GM12878 (cell line): ENCODE measurements around the gene KIRREL3. TPM values are rescaled to one million over a fixed set of nuclear protein-coding genes. Genes with fewer than 3 reads are reported as not detected.

Source experiments
- BACH1 ChIP-seq: fragments of 450-650 bp; IDR thresholded peaks from 2 replicates; pipeline ENCODE4 v1.6.1; 2017; ENCODE audit warnings: mild to moderate bottlenecking, borderline replicate concordance
- CREM ChIP-seq: IDR thresholded peaks from 2 replicates; pipeline ENCODE4 v1.6.1; 2014; ENCODE audit warnings: antibody characterized with exemption, low read depth
- ETV6 ChIP-seq, 2 experiments: fragments of 450-650 bp in 1 of 2; IDR thresholded peaks in 1 of 2; conservative IDR thresholded peaks in 1 of 2; 2 replicates each; pipeline ENCODE4 v1.6.1; 2014; ENCODE audit warnings: antibody characterized with exemption in 1 of 2, borderline replicate concordance in 1 of 2, low read depth in 1 of 2, mild to moderate bottlenecking in 1 of 2, moderate library complexity in 1 of 2
- polyA plus RNA-seq, 11 experiments: library from polyadenylated mRNA; depleted of rRNA in 4 of 11; unstranded in 6 of 11; stranded (reverse) in 5 of 11; fragments of >200 nt; fragmentation: Nextera tagmentation in 4 of 11; fragmentation: Illumina TruSeq in 1 of 11; extraction: Ambion mirVana in 4 of 11; extraction: Trizol in 1 of 11; gene quantifications; 1 replicate in 1 of 11; 2 replicates in 10 of 11; pipeline versions ENCODE4 v1.2.1 to v1.2.3, GENCODE V29; 2011 to 2016; ENCODE audit warnings: inconsistent platforms in 2 of 11, missing spikeins in 2 of 11, low read depth in 1 of 11
- total RNA-seq, 4 experiments: library from RNA; depleted of rRNA in 3 of 4; stranded (reverse); fragments of >200 nt in 3 of 4; fragmentation: Illumina TruSeq in 1 of 4; extraction: Trizol in 1 of 4; gene quantifications; 2 replicates each; pipeline versions ENCODE4 v1.2.1 to v1.2.3, GENCODE V29; 2013 to 2021
- TF ChIP-seq, protein P1 (sequence below): fragments of 150-350 bp; IDR thresholded peaks from 2 replicates; pipeline ENCODE4 v1.6.1; 2014; ENCODE audit warnings: mild to moderate bottlenecking, low read depth, low read length
- TF ChIP-seq, protein P2 (sequence below): fragments of 450-650 bp; formaldehyde crosslinking; IDR thresholded peaks from 2 replicates; pipeline ENCODE4 v1.4.0; 2020; ENCODE audit warnings: mild to moderate bottlenecking, moderate library complexity
- TF ChIP-seq, protein P3 (sequence below), 3 experiments: IDR thresholded peaks in 2 of 3; conservative IDR thresholded peaks in 1 of 3; 2 replicates each; pipeline ENCODE4 v1.5.1; 2011; ENCODE audit warnings: low read depth in 3 of 3, low read length in 3 of 3, mild to moderate bottlenecking in 3 of 3, control low read depth in 2 of 3, moderate library complexity in 2 of 3, inconsistent platforms in 1 of 3, mixed read lengths in 1 of 3; ENCODE audit not compliant: control insufficient read depth in 2 of 3, insufficient read depth in 1 of 3; ENCODE audit errors: extremely low read depth in 1 of 3
- TF ChIP-seq, protein P4 (sequence below): fragments of 450-650 bp; IDR thresholded peaks from 2 replicates; pipeline ENCODE4 v1.6.1; 2017; ENCODE audit warnings: mild to moderate bottlenecking, moderate library complexity

The KIRREL3 gene
- total and polyA plus RNA-seq, 10 of the 15 experiments (the other 5 are each of a cell fraction or from before 2014, with no cell fraction given): under 0.01 TPM; not detected in 9

DNA sequence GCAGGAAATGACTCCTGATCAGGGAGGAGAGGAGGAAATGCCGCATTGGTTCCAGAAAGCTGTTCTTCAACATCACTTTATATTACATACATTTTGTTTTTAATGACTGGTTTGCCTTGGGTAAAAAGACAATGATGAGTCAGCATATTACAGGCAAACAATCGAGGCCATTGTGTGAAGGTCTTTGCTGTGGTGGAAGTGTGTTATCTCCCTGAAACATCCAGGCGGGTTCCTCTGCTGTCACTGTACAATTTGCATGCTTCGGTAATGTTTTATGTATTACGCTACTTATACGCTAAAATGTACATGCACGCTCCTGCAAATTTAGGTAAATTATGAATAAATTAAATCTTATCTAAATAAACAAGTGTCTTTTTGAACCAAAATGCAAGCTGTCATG, 161.1 kb downstream of the KIRREL3 start (continued):
- TF ChIP-seq, protein P1, sequence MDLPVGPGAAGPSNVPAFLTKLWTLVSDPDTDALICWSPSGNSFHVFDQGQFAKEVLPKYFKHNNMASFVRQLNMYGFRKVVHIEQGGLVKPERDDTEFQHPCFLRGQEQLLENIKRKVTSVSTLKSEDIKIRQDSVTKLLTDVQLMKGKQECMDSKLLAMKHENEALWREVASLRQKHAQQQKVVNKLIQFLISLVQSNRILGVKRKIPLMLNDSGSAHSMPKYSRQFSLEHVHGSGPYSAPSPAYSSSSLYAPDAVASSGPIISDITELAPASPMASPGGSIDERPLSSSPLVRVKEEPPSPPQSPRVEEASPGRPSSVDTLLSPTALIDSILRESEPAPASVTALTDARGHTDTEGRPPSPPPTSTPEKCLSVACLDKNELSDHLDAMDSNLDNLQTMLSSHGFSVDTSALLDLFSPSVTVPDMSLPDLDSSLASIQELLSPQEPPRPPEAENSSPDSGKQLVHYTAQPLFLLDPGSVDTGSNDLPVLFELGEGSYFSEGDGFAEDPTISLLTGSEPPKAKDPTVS: no peak
- TF ChIP-seq BACH1 (no peak), CREM (no peak), ETV6 (conservative IDR thresholded peaks at IDR 0.05 in 1 of 2, IDR thresholded peaks at IDR 0.05 in 1 of 2; ENCODE audit: borderline replicate concordance in 1 of 2, low read depth in 1 of 2) (no peak)
- TF ChIP-seq, protein P2, sequence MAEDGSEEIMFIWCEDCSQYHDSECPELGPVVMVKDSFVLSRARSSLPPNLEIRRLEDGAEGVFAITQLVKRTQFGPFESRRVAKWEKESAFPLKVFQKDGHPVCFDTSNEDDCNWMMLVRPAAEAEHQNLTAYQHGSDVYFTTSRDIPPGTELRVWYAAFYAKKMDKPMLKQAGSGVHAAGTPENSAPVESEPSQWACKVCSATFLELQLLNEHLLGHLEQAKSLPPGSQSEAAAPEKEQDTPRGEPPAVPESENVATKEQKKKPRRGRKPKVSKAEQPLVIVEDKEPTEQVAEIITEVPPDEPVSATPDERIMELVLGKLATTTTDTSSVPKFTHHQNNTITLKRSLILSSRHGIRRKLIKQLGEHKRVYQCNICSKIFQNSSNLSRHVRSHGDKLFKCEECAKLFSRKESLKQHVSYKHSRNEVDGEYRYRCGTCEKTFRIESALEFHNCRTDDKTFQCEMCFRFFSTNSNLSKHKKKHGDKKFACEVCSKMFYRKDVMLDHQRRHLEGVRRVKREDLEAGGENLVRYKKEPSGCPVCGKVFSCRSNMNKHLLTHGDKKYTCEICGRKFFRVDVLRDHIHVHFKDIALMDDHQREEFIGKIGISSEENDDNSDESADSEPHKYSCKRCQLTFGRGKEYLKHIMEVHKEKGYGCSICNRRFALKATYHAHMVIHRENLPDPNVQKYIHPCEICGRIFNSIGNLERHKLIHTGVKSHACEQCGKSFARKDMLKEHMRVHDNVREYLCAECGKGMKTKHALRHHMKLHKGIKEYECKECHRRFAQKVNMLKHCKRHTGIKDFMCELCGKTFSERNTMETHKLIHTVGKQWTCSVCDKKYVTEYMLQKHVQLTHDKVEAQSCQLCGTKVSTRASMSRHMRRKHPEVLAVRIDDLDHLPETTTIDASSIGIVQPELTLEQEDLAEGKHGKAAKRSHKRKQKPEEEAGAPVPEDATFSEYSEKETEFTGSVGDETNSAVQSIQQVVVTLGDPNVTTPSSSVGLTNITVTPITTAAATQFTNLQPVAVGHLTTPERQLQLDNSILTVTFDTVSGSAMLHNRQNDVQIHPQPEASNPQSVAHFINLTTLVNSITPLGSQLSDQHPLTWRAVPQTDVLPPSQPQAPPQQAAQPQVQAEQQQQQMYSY (CRISPR knock-in tag): no peak
- TF ChIP-seq, protein P3, sequence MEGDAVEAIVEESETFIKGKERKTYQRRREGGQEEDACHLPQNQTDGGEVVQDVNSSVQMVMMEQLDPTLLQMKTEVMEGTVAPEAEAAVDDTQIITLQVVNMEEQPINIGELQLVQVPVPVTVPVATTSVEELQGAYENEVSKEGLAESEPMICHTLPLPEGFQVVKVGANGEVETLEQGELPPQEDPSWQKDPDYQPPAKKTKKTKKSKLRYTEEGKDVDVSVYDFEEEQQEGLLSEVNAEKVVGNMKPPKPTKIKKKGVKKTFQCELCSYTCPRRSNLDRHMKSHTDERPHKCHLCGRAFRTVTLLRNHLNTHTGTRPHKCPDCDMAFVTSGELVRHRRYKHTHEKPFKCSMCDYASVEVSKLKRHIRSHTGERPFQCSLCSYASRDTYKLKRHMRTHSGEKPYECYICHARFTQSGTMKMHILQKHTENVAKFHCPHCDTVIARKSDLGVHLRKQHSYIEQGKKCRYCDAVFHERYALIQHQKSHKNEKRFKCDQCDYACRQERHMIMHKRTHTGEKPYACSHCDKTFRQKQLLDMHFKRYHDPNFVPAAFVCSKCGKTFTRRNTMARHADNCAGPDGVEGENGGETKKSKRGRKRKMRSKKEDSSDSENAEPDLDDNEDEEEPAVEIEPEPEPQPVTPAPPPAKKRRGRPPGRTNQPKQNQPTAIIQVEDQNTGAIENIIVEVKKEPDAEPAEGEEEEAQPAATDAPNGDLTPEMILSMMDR (IDR thresholded peaks at IDR 0.05 in 2 of 3, conservative IDR thresholded peaks at IDR 0.05 in 1 of 3; ENCODE audit: control insufficient read depth in 2 of 3, extremely low read depth in 1 of 3, insufficient read depth in 1 of 3, low read depth in 3 of 3, low read length in 3 of 3): no peak
- TF ChIP-seq, protein P4, sequence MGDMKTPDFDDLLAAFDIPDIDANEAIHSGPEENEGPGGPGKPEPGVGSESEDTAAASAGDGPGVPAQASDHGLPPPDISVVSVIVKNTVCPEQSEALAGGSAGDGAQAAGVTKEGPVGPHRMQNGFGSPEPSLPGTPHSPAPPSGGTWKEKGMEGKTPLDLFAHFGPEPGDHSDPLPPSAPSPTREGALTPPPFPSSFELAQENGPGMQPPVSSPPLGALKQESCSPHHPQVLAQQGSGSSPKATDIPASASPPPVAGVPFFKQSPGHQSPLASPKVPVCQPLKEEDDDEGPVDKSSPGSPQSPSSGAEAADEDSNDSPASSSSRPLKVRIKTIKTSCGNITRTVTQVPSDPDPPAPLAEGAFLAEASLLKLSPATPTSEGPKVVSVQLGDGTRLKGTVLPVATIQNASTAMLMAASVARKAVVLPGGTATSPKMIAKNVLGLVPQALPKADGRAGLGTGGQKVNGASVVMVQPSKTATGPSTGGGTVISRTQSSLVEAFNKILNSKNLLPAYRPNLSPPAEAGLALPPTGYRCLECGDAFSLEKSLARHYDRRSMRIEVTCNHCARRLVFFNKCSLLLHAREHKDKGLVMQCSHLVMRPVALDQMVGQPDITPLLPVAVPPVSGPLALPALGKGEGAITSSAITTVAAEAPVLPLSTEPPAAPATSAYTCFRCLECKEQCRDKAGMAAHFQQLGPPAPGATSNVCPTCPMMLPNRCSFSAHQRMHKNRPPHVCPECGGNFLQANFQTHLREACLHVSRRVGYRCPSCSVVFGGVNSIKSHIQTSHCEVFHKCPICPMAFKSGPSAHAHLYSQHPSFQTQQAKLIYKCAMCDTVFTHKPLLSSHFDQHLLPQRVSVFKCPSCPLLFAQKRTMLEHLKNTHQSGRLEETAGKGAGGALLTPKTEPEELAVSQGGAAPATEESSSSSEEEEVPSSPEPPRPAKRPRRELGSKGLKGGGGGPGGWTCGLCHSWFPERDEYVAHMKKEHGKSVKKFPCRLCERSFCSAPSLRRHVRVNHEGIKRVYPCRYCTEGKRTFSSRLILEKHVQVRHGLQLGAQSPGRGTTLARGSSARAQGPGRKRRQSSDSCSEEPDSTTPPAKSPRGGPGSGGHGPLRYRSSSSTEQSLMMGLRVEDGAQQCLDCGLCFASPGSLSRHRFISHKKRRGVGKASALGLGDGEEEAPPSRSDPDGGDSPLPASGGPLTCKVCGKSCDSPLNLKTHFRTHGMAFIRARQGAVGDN: no peak
